ENCODE measurements around the gene ADAMTS2.
"Not testable (repeated sequence)": the region's sequence is repeated elsewhere in the genome, so short reads cannot be mapped to it uniquely, and the experiment has no call there.

ADAMTS2 gene

DNA sequence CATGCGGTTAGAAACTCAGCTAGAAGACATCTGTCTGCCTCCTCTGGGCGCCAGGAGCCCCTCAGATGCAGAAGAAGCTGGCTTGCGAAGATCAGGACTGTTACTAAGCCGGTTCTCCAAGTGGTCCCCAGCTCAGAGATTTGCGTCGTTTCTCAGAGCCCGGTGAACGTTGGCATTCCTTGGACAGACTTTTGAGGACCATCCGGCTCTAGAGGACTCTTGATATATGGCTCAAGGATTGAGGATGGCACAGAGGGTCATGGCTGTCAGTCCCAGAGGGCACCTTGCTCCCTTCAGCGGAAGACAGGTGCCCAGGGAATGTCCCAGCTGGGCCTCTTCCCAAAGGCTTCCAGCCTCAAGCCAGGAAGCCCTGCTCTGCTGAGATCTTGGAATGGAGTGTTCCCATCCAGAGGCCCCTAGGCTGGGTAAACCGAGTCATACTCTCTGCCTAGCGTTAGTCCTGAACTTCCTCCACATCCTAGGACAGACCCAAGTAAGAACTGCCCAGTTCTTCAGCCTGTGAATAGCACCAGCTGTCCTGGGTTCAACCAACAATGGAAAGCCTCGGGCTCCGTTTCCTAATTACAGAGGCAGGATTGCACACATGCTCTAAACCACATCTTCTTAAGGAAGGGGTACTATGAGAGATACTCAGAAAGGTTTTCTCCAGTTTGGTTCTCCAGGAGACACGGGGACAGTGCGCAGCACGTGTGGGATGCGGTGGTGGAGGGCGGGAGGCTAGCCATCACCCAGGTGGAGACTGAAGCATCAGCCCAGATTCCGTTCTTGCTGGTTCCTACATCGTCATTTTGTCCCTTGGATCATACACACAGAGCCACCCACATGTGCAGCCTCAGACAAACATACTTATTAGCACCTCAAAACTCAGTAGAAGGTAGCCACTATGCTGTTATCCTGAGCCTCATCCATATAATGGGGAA is 233.7 kb downstream of the ADAMTS2 start:
- DNase-seq (ENCODE audit: low spot score), result no peak

- DNase-seq (ENCODE audit: low spot score), result no peak
Measured at GRCh38 chr5:179110528-179110927, 234.7 kb downstream of the ADAMTS2 start.

DNA sequence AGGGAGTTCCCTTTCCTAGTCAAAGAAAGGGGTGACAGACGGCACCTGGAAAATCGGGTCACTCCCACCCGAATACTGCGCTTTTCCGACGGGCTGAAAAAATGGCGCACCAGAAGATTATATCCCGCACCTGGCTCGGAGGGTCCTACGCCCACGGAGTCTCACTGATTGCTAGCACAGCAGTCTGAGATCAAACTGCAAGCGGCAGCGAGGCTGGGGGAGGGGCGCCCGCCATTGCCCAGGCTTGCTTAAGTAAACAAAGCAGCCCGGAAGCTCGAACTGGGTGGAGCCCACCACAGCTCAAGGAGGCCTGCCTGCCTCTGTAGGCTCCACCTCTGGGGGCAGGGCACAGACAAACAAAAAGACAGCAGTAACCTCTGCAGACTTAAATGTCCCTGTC is 244.0 kb downstream of the ADAMTS2 start:
- DNase-seq (ENCODE audit: low spot score), result not testable (repeated sequence)

DNA sequence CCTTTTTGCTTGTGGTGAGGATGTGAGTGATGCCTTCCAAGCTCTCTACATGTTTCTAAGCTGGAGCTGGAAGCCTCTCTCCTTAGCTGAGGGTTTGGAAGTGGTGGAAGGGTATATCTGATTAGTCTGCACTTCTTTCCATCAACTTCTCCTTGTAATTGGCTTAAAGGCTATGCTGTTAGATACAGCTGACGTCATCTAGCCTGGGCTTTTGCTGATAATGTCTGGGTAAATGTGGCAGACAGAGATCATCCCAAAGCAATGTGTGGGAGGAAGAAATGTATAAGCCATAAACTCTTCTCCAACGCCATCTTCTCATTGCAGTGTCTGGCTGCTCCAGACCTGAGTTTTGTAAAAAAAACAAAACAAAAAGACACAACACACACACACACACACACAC is 255.8 kb downstream of the ADAMTS2 start:
- DNase-seq (ENCODE audit: low spot score), result no peak

DNA sequence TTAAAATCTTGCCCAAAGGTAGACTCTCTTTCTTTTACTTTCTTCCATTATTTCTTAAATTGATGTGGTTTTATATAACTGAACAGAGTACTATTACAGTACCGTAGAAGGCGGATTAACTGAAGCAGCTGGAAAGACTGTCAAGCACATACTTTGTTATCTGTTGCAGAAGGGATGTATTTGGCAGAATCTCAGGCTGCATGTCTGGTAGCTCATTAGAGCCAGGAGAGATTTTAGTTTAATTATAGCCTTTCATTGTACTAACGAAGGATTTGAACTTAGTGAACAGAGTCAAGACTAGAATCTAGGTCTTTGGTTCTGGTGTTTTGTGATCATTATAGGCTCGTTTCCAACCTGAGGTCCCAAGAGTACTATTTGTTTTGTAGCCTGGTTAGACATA is 264.5 kb downstream of the ADAMTS2 start:
- DNase-seq (ENCODE audit: low spot score), result no peak

GRCh38 chr5:179079165-179079987 is 265.9 kb downstream of the ADAMTS2 start:
- DNase-seq (ENCODE audit: low spot score), result no peak

DNA sequence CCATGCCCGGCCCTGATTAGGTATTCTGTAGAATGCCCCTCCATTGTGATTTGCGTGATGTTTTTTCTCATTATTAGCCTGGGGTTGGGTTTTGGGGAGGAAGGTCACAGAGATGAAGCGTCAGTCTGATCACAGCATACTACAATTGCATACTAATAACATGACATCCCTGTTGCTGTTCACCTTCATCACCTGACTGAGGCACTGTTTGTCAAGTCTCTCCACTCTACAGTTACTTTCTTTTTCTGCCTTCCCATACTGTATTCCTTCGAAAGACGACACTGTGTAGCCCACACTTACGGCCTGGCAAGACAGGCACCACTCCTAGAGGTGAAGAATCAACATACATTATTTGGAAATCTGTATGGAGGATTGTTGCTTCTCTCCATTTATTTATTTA is 279.6 kb downstream of the ADAMTS2 start:
- DNase-seq (ENCODE audit: low spot score), result no peak

DNA sequence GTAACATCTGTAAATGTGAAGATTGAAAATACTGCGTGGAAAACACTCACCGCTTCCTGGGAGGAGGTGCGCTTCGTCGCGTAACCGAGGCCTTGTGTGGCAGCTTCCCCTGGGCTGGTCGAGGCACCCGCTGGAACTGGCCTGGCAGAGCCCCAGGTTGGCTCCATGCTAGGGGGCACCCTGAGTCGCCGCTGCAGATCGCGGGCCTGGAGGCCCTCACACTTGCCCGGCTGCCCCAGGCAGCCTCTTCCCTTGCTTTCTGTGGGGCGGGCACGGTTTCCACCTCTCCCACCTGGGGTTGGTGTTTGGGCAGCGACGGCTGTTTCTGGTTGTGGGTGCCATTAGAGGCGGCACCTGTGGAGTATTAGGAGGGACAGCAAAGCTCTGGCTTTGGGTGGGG is 284.2 kb downstream of the ADAMTS2 start:
- no peak for DNase-seq (ENCODE audit: low spot score)
